HS-5 (cell line): ENCODE measurements around the gene IRX1.

Source experiments
- DNase-seq: peaks from one replicate; pipeline ENCODE4 v3.0.0-alpha.2; 2012; ENCODE audit warnings: low read depth

The IRX1 gene

GRCh38 chr5:3600106-3601060 lies 4.8 kb downstream of the IRX1 start:
- DNase-seq, result no peak

DNA sequence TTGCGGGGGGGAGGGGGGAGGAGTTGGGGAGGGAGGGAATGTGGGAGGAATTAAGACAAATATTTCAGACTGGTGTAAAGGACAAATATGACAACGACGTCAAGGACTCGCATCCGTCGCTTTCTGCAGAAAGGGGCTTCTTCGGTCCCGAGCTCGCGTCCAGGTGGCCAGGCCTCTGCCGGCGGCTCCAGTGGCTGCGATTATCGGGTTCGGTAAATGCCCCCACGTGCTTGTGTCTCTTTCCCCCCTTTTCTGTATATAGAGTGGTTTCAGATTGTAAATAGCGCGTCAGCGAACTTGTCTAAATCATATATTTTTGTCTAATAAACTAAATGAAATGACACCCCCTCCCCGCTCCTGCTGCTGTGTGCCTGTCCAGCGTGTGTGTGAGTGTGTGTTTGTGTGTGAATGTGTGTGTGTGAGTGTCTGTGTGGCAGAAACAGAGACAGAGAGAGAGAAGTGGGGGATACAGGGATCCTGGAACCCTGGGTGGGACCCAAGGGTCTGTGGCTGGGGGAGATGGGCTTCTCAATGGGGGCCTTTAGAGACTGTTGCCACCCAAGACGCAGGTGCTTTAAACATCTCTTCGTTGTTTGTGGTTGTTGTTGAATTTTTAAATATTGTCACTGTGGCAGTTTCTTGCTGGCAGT lies 5.6 kb downstream of the IRX1 start:
- no peak for DNase-seq

DNA sequence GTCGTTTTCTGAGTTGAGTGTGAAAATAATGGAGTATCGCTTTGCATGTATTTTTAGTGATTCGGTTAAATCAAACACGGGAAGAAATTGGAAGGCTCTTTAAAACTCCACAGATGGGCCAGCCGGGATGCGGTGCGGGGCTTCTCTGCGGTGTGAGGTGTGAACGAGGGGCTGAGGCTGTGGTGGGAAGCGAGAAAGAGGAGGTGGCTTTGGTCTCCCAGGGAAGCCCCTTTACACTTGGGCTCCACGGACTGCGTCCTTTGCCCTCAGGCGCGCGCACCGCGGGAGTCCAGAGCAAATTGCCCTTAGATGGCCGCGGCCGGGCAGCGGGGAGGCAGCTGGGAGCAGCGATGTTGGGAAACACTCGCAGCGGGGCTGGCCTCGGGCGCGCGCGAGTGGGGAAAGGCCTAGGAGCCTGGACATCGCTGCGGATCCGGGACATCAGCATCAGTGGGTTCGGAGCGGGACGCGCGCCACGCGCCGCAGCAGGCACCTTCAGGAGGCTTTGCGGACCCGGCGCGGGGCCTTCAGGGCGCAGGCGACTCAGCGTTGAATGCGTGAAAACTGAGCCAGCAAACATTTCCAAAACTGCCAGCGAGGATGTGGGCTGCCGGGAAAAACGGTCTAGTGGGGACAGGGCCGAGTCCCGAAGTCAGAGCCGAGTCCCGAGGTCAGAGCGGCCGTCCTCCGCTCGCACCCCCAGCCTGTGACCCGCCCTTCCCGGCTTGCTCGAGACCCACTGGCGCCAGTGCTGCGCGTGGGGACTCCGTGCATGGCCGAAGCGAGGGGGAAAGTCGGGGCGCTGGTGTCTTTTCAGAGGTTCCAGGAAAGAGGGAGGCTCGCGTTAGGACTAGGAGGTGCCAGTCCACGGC lies 6.5 kb downstream of the IRX1 start:
- no peak for DNase-seq

GRCh38 chr5:3602785-3603502 lies 7.3 kb downstream of the IRX1 start:
- DNase-seq, result no peak

GRCh38 chr5:3604501-3604900 lies 8.9 kb downstream of the IRX1 start:
- DNase-seq, result no peak

DNA sequence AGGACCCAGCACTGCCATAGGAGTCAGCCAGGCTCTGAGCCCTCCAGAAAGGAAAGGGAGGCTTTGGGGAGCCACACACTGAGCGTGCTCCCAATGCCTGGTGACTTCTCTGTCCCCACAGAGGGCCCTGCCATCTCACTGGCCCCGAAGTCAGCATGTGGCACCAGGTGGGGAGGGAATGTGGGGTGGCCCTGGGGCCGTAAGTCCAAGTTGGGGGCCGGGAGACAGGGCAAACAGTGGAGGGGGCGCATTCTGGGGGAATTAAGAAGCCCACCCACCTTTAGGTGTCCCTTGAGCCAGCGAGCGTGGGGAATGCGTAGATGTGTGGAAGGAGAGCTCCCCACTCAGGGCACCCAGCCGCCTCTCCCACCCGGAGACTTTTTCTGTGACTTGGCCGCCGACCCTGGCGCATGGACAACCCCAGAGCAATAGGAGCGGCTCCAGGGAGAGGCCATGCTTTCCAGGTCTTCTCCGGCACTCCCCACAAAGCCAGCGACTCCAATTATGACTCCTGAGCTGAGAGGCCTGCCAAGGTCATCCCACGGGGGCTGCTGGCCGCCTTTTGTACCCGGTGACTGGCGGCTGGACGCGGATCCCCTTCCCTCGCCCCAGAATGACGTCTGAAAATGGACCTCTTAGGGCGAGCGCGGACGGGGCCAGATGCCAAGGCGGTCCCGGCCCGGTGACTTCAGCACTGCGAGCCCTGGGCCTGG lies 9.8 kb downstream of the IRX1 start:
- DNase-seq, result no peak

GRCh38 chr5:3606121-3606831 lies 10.6 kb downstream of the IRX1 start:
- no peak for DNase-seq

- DNase-seq, result no peak
Observed at GRCh38 chr5:3607541-3608181, 12.0 kb downstream of the IRX1 start.

DNA sequence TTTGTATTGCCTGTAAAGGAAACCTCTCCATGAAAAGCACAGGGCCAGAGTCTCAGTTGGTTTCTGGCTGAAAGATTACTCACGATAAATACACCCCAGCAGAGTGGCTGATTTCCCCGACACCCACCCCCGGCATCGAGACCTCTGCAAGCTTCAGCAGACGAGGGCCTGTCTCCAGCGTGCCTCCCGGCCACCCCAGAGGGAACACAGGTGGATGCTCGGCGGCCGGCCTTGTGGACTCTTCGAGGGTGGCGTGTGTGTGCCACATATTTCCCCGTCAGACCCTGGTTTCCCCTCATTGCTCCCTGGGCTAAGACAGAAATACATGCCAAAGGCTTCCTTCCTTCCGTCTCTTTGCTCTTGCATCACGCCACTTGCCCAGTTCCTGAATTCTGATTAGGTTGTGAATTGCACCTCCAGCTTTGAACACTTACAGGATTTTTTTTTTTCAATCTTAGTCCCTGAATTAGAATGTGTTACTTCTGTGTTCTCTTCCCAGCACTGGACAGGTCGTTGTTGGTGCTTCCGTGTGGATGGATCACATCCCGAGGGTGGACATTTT lies 13.6 kb downstream of the IRX1 start:
- no peak for DNase-seq

- DNase-seq, result no peak
Observed at GRCh38 chr5:3612591-3613042, 17.0 kb downstream of the IRX1 start.

DNA sequence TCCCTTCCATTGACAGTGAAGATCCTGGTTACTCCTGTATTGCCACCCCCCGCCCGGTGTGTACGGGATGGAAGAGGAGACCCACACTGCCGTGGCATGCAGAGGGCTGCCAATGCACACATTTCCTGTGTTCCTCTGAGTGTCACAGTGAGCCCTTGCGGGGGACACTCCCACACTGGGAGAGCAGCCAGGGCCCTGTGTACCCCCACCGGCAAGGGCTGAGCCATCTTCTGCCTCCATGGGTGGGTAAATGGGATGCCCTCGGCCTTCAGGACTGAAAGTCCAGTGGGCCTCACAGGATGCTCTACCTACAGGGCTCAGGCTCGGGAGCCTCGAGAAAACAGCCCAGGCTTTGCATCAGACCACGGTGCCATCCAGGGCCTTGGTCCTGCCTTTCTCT lies 18.1 kb downstream of the IRX1 start:
- DNase-seq, result no peak

DNA sequence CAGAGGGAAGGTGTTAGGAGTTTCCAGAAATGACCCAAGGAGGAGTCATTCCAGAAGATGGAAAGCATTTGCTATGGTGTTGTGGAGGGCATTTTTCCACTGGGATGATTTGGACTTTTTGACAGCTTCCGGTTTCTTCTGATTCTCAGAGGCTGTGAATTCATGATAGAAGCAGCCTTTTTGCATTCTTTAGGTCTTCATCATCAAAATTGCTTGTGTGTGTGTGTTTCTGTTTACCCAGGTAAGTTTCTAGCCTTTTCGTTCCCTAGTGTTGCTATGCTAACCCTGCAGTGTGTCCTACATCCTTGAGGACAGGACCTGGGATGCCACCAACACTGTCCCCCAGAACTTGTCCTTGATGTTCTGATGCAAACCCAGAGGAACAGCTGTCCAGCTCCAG lies 19.6 kb downstream of the IRX1 start:
- DNase-seq, result no peak

DNA sequence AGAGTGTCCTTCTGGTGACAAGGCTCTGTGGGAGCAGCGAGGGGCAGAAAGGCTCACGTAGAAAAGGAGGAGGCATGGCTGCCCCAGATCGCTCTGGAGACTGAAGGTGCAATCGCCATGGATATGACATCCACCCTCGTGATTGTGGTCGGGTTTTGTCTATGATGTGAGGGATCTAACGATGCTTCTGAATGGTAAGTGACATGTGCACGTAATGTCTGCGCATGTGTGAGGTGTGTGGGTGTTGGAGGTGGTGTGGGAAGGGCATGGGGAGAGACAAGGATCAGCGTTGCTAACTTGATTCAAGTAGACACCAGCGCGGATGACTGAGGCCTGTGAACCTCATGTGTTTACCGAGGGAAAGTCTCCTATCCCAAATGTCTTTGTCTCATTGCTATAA lies 20.2 kb downstream of the IRX1 start:
- DNase-seq, result no peak

DNA sequence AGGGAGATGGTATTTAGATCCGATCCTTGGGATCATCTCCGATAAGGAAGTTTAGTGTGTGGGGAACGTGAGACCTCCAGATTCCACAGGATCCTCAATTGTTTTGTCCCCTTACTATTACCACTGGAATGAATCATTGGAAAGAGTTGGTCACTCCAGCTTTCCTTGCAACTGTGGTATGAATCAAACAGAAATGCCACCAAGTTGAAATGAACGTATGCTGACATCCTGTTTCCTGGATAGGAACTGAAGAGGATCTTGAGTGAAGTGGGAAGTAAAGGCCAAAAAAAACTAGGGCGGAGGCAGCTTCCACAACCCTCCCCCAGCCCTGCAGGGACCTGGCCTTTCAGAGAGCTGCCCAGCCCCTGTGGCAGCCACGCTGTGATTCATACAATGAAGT lies 23.9 kb downstream of the IRX1 start:
- no peak for DNase-seq

GRCh38 chr5:3622961-3623360 lies 27.3 kb downstream of the IRX1 start:
- DNase-seq, result no peak

DNA sequence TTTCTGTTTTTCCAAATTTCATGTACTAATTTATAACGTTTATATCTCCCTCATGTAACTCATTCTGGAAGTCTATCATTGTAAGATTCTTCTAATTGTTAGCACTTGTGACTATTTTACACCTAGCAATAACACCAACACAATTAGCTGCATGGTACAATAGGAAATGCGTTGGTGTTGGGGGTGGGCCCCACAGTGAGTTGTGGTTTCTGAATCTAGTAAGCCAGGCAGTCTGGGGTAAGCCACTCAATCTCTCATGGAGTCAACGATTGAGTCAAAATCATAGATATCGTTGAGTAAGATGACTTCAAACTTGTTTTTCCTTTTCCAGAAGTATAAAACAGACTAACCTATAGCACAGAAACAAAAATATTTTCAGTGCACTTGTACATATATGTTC lies 30.0 kb downstream of the IRX1 start:
- no peak for DNase-seq

DNA sequence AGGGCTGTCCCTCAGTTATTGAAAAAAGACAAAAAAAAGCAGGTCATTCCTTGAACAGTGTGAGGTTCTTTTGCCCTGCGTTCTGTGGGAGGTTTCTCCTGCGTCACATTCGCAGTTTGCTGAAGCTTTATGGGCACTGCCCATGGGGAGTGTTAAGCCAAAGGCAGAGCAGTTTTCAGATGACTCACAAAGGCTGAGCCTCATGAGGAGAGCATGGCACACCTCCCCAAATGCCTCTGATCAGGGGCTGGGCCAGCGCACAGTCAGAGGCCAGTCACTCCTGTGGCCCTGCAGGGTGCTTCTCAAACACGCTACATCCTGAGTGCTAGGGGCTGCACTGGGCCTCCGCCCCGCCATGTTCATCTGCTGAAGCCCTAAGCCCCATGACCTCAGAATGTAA lies 38.4 kb downstream of the IRX1 start:
- no peak for DNase-seq

GRCh38 chr5:3639175-3639574 lies 43.5 kb downstream of the IRX1 start:
- DNase-seq, result no peak

GRCh38 chr5:3642231-3642630 lies 46.6 kb downstream of the IRX1 start:
- no peak for DNase-seq

- no peak for DNase-seq
Observed at GRCh38 chr5:3650320-3650719, 54.7 kb downstream of the IRX1 start.
